ENCODE data around the gene KLF1.
A peak's percentile ranks its signal among the peaks of the same experiment; 100 is the strongest.
"Not testable (repeated sequence)": the region's sequence is repeated elsewhere in the genome, so short reads cannot be mapped to it uniquely, and the experiment has no call there.

Gene KLF1

GRCh38 chr19:12886969-12887747, at the start of gene KLF1:
Gene KLF1 (minus strand): TSS chr19:12887201. CDS start chr19:12887140, 61 bp downstream.
- DNase-seq, result no peak

- DNase-seq, result no peak
These were observed 49.6 kb upstream of the KLF1 start for GRCh38 chr19:12936582-12936981.

- DNase-seq, result no peak
These were observed 48.1 kb upstream of the KLF1 start for GRCh38 chr19:12935071-12935470.

DNA sequence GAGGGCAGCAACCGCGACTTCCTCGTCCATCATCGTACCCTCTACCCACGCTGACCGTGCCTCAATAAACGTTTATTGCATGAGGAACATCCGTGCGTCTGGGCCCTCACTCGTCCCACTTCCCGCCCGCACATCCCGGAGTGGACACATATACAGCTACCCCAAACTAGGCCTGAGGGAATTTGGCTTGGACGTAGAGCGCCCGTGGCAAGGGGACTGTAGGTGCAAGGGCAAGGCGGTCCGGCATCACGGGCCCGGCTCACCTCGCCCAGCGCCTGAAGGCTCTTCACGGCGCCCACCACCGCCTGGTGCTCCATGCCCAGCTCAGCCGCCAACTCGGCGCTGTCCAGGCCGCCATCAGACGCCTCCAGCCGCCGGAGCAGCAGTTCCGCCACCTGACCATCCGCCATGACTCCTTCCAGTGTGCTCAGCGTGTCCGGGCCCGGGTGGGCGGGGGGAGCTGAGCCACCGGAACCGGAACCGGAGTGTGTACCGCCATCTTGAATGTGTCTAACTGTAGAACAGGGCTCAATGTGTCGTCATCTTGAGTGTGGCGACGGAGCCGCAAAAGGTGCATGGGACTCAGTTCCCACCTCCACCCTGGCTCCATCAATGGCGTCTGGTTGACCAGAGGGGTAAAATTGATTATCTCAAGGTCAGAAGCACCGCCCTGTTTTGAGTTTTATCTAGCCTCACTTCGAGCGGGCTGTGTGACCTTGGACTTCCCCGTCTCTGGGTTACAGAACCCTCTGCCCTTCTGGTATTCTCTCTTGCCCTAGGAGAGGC, 46.5 kb upstream of the KLF1 start, which contains the start of gene FARSA:
FARSA (minus strand) TSS at position 425 of the 786 bp plus-strand sequence; CDS start at position 410, 15 bp downstream.
- DNase-seq, result peak; percentile 80

- no peak for DNase-seq
These were observed 45.6 kb upstream of the KLF1 start for GRCh38 chr19:12932392-12933286.

- DNase-seq, result no peak
These were observed 43.1 kb upstream of the KLF1 start for GRCh38 chr19:12930002-12930645.

DNA sequence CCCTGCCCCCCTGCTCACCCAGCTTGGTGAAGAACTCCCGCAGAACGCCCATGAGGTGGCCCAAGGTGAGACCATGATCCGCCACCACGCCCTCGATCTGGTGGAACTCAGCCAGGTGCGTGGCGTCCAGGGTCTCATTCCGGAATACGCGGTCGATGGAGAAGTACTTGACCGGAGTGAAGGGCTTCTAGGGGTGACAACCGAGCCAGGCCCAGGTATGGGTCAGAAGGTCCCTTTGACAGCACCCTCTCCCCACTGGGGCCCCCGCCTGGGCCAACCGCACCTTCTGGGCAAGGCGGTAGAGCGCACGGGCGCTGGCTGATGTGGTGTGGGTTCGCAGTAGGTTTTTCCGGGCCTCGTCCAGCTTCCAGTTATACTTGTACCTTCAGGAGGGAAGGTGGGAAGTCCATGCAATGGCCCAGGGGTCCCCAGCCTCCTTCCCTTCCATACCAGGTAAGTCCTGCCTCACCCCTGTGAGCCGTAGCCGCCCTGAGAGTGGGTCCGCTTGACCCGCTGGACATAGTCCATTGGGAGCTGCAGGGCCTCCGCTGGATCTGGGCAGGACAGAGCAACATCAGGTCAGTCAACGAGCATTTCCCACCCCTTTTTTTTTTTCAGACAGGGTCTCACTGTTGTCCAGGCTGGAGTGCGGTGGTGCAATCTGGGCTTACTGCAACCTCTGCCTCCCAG, 37.8 kb upstream of the KLF1 start:
- no peak for DNase-seq

DNA sequence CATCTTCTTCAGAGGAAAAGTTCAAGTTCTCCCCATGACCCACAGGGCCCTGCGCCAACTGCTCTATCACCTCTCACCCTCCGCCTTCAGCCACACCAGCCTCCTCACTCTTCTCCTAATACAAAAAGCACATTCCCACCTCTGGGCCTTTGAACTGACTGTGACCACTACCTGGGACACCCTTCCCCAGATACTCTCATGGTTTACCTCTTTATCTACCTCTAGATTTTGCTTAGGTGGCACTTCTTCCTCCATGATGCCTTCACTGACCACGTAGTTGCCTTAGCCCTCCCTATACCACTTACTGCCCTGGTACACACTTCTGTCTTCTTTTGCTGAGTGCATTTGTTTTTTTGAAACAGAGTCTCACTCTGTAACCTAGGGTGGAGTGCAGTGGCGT, 36.0 kb upstream of the KLF1 start:
- DNase-seq, result no peak

DNA sequence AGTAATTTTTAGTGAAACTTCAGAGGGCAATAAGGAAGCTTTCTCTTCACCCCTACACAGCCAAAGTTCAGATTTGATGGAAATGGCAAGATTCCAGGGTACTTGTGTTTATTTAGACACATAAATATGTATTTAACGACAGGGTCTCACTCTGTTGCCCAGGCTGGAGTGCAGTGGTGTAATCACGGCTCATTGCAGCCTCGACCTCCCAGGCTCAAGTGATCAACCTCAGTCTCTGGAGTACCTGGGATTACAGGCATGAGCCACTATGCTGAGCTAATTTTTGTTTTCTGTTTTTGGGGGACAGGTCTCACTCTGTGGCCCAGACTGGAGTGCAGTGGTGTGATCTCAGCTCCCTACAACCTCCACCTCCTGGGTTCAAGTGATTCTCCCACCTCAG, 34.0 kb upstream of the KLF1 start:
- no peak for DNase-seq

GRCh38 chr19:12918253-12918652, 31.3 kb upstream of the KLF1 start:
- DNase-seq, result no peak

- DNase-seq, result not testable (repeated sequence)
These were observed 28.9 kb upstream of the KLF1 start for GRCh38 chr19:12915860-12916259.

- no peak for DNase-seq
These were observed 27.1 kb upstream of the KLF1 start for GRCh38 chr19:12913851-12914690.

DNA sequence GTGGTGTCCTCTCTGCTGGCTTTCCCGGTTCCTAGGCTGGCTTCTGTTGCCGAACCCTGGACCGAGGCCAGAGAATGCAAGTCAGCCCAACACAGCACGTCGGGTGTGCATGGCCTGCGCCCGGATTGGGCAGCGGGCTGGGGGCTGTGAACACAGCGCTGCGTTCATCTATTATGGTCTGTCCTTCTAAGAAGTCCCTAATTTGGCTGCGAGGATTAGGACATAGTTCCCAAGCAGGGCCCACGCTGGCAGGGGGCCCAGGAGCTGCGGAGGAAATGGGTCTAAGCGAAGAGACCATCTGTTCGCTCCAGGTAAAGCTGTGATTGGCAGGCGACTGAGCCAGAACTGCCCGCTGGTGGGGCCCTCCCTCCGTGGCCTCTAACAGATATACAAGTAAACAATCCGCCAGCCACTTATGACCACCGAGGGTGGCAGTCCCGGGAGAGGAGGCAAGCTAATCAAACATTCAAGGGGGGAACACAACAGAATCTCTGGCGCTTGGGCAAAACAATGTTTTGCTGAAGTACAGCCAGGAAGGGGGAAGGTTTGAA, 26.1 kb upstream of the KLF1 start:
- DNase-seq, result peak; percentile 93

- peak; percentile 82 for DNase-seq
These were observed 25.6 kb upstream of the KLF1 start for GRCh38 chr19:12912571-12912970.

DNA sequence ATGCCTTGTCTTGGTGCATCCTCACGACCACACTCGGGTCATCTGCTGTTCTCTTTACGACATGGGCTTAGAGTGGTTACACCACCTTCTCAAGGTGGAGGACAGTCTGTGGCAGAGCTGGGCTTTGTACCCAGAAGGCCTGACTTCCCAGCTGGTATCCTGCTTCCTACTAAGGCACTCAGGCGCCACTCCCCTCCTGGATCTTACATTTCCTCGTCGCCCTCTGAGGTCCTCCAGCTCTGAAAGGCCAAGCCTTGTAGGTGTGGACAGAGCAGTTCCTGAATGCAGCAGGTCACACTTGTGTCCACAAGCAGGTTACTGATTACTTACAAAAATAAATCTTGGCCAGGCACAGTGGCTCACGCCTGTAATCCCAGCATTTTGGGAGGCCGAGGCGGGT, 20.2 kb upstream of the KLF1 start:
- no peak for DNase-seq

DNA sequence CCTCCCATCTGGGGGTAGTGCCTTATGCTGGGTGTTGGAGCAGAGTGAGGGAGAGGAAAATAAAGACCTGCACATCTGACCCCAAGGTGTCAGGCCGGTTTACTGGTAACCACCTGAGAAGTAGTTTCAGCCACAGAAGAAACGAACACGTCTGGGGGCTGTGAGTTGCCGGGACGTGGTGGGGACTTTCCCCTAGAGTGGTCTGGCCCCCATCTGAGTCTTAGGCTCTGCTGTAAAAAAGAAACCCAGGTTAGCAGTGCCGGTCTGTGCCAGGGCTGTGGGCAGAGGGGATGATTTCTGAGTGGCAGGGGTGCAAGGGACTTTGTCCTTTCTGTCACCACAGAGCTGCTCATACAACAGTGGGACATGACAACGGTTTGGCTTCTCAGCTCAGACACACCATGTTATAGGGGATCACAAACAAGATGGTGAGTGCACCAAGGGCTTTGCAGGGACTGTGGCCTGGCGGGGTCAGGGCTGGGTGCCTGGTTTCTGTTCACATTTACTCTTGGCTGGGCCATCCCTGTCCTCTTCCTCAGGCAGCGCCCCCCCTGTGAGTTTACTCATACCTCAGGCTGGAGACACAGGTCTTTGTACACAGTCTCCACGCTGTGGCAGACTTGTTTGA, 13.0 kb upstream of the KLF1 start:
- DNase-seq, result no peak

DNA sequence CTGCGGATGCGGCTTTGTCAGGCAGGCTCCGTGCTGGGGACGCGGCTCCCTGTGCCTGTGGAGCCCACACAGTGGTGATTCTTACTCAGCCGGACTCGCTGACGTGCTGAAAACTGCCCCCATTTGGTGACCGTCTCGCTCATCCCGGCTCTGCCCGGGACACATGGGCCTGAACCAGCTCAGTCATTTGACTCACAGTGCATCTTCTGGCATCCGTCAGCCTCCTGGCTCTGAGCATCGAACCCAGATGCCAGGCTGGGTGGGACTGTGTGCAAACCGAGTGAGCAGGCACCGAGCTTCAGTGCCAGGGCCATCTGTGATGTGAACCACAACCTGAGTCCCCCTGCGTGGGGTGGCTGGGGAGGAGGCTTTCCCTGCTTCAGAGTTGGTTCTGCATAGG, 9.5 kb upstream of the KLF1 start:
- DNase-seq, result no peak

DNA sequence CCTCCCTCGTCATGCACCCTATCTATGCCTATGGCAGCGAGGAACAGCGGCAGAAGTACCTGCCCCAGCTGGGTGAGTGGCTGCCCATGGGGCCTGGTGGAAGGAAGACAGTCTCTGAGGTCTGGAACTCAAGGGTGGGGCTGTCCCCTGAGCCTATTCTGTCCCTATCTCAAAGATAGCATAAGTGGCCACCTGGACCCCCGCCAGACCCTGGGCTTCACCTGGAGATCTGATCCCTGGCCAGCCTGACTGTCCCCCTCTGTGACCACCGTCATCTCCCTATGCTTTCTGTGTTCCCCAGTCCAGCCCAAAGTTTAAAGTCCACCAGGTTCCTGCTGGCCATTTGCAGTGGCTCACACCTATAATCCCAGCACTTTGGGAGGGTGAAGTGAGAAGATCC, 6.6 kb upstream of the KLF1 start:
- no peak for DNase-seq

- DNase-seq, result no peak
These were observed 4.6 kb upstream of the KLF1 start for GRCh38 chr19:12891553-12892021.
